Measurements from ENCODE around the gene KMT2B. TPM values are rescaled to one million over a fixed set of nuclear protein-coding genes. Genes with fewer than 3 reads are reported as not detected.

The KMT2B gene
- polyA plus RNA-seq, 3 donors: 31.2 to 39.1 (median 37.6) TPM

- no peak for DNase-seq (ENCODE audit: extremely low read depth in 1 of 11, low read depth in 9 of 11, low spot score in 4 of 11)
Measured at GRCh38 chr19:35786299-35787160, 68.7 kb downstream of the KMT2B start.

GRCh38 chr19:35787227-35787799, 69.5 kb downstream of the KMT2B start:
- DNase-seq (ENCODE audit: extremely low read depth in 1 of 11, low read depth in 9 of 11, low spot score in 4 of 11): no peak

Other genes starting within 250 kb of the KMT2B start
- gene KRTDAP, start 227.5 kb upstream of the KMT2B start, polyA plus RNA-seq (ENCODE audit: insufficient read length in 3 of 3): 1 to 10 TPM in 2 of 3 donors, under 1 TPM in 1; 0.40 to 1.5 (median 1.1) TPM
- gene DMKN, start 204.4 kb upstream of the KMT2B start, polyA plus RNA-seq (ENCODE audit: insufficient read length in 3 of 3): 100 to 1,000 TPM in 1 of 3 donors, 10 to 100 TPM in 2; 69.7 to 129 (median 73.6) TPM
- under 1 TPM in 1 of 3 donors, not detected in 2; 0.09 TPM for gene SBSN, start 189.7 kb upstream of the KMT2B start, polyA plus RNA-seq (ENCODE audit: insufficient read length in 3 of 3)
- gene GAPDHS, start 184.5 kb upstream of the KMT2B start, polyA plus RNA-seq (ENCODE audit: insufficient read length in 3 of 3): not detected
- gene TMEM147, start 172.4 kb upstream of the KMT2B start, polyA plus RNA-seq (ENCODE audit: insufficient read length in 3 of 3): 10 to 100 TPM; 81.4 to 99.2 (median 94.4) TPM
- under 1 TPM in 1 of 3 donors, not detected in 2; 0.11 TPM for gene ATP4A, start 154.3 kb upstream of the KMT2B start, polyA plus RNA-seq (ENCODE audit: insufficient read length in 3 of 3)
- gene PMIS2, start 131.8 kb upstream of the KMT2B start, polyA plus RNA-seq (ENCODE audit: insufficient read length in 3 of 3): not detected
- gene HAUS5, start 105.3 kb upstream of the KMT2B start, polyA plus RNA-seq (ENCODE audit: insufficient read length in 3 of 3): 10 to 100 TPM; 24.0 to 30.8 (median 28.4) TPM
- 10 to 100 TPM; 48.2 to 83.4 (median 69.0) TPM for gene RBM42, start 89.0 kb upstream of the KMT2B start, polyA plus RNA-seq (ENCODE audit: insufficient read length in 3 of 3)
- gene ETV2, start 76.3 kb upstream of the KMT2B start, polyA plus RNA-seq (ENCODE audit: insufficient read length in 3 of 3): 1 to 10 TPM; 1.6 to 2.6 (median 2.0) TPM
- 100 to 1,000 TPM; 284 to 381 (median 334) TPM for gene COX6B1, start 69.7 kb upstream of the KMT2B start, polyA plus RNA-seq (ENCODE audit: insufficient read length in 3 of 3)
- gene UPK1A, start 51.5 kb upstream of the KMT2B start, polyA plus RNA-seq (ENCODE audit: insufficient read length in 3 of 3): 1 to 10 TPM; 5.1 to 7.6 (median 6.0) TPM
- under 1 TPM; 0.20 to 0.98 (median 0.40) TPM for gene ZBTB32, start 13.4 kb upstream of the KMT2B start, polyA plus RNA-seq (ENCODE audit: insufficient read length in 3 of 3)
- gene IGFLR1, start 24.4 kb downstream of the KMT2B start, polyA plus RNA-seq (ENCODE audit: insufficient read length in 3 of 3): 1 to 10 TPM; 3.3 to 5.6 (median 5.1) TPM
- gene U2AF1L4, start 27.4 kb downstream of the KMT2B start, polyA plus RNA-seq (ENCODE audit: insufficient read length in 3 of 3): 10 to 100 TPM; 12.8 to 19.3 (median 19.0) TPM
- gene PSENEN, start 27.6 kb downstream of the KMT2B start, polyA plus RNA-seq (ENCODE audit: insufficient read length in 3 of 3): 10 to 100 TPM; 59.6 to 66.5 (median 65.4) TPM
- 10 to 100 TPM; 12.5 to 12.9 (median 12.6) TPM for gene LIN37, start 30.6 kb downstream of the KMT2B start, polyA plus RNA-seq (ENCODE audit: insufficient read length in 3 of 3)
- 10 to 100 TPM; 18.4 to 27.8 (median 22.7) TPM for gene HSPB6, start 39.0 kb downstream of the KMT2B start, polyA plus RNA-seq (ENCODE audit: insufficient read length in 3 of 3)
- 10 to 100 TPM; 14.5 to 23.7 (median 16.3) TPM for gene PROSER3, start 40.2 kb downstream of the KMT2B start, polyA plus RNA-seq (ENCODE audit: insufficient read length in 3 of 3)
- gene ARHGAP33, start 57.6 kb downstream of the KMT2B start, polyA plus RNA-seq (ENCODE audit: insufficient read length in 3 of 3): 10 to 100 TPM; 17.7 to 45.7 (median 33.6) TPM
- gene PRODH2, start 94.8 kb downstream of the KMT2B start, polyA plus RNA-seq (ENCODE audit: insufficient read length in 3 of 3): 10 to 100 TPM; 28.7 to 50.1 (median 42.4) TPM
- 100 to 1,000 TPM; 138 to 184 (median 158) TPM for gene NPHS1, start 134.5 kb downstream of the KMT2B start, polyA plus RNA-seq (ENCODE audit: insufficient read length in 3 of 3)
- 10 to 100 TPM in 1 of 3 donors, 1 to 10 TPM in 2; 9.5 to 12.0 (median 9.6) TPM for gene KIRREL2, start 138.9 kb downstream of the KMT2B start, polyA plus RNA-seq (ENCODE audit: insufficient read length in 3 of 3)
- gene APLP1, start 150.6 kb downstream of the KMT2B start, polyA plus RNA-seq (ENCODE audit: insufficient read length in 3 of 3): 10 to 100 TPM; 24.2 to 27.4 (median 27.3) TPM
- 1 to 10 TPM; 2.4 to 5.9 (median 3.6) TPM for gene NFKBID, start 182.5 kb downstream of the KMT2B start, polyA plus RNA-seq (ENCODE audit: insufficient read length in 3 of 3)
- gene HCST, start 184.5 kb downstream of the KMT2B start, polyA plus RNA-seq (ENCODE audit: insufficient read length in 3 of 3): 1 to 10 TPM; 3.3 to 5.4 (median 5.3) TPM
- gene TYROBP, start 190.3 kb downstream of the KMT2B start, polyA plus RNA-seq (ENCODE audit: insufficient read length in 3 of 3): 10 to 100 TPM in 2 of 3 donors, 1 to 10 TPM in 1; 9.0 to 14.3 (median 11.9) TPM
- gene LRFN3, start 218.4 kb downstream of the KMT2B start, polyA plus RNA-seq (ENCODE audit: insufficient read length in 3 of 3): 10 to 100 TPM in 2 of 3 donors, 1 to 10 TPM in 1; 8.2 to 13.9 (median 13.3) TPM